ENCODE measurements around the gene SLC22A4.

- no peak for TF ChIP-seq CTCF (IDR thresholded peaks at IDR 0.05; ENCODE audit: poor library complexity, severe bottlenecking)
- no peak for TF ChIP-seq RAD21 (conservative IDR thresholded peaks at IDR 0.05)
- TF ChIP-seq TAF1 (IDR thresholded peaks at IDR 0.05; ENCODE audit: low read depth) = no peak
Observed at GRCh38 chr5:132335402-132335801, 41.2 kb downstream of the SLC22A4 start.
